HL-60 (cell line): Measurements from ENCODE around the gene LGALS4.

ENCODE experiments used
- GABPA ChIP-seq: IDR thresholded peaks from 2 replicates; pipeline ENCODE4 v1.6.1; 2012; ENCODE audit warnings: low read depth
- POLR2AphosphoS5 ChIP-seq: IDR thresholded peaks from 2 replicates; pipeline ENCODE4 v1.6.1; 2012; ENCODE audit warnings: low read depth
- SPI1 ChIP-seq: IDR thresholded peaks from 2 replicates; pipeline ENCODE4 v1.6.1; 2012; ENCODE audit warnings: low read depth, mild to moderate bottlenecking, borderline replicate concordance
- TF ChIP-seq, protein P1 (sequence below): IDR thresholded peaks from one replicate; pipeline ENCODE4 v1.5.1; 2011; ENCODE audit warnings: low read length, control low read depth, inconsistent platforms; ENCODE audit not compliant: insufficient read depth
- TF ChIP-seq, protein P2 (sequence below): IDR thresholded peaks from 2 replicates; pipeline ENCODE4 v1.6.1; 2012; ENCODE audit warnings: low read depth; ENCODE audit not compliant: insufficient replicate concordance

DNA sequence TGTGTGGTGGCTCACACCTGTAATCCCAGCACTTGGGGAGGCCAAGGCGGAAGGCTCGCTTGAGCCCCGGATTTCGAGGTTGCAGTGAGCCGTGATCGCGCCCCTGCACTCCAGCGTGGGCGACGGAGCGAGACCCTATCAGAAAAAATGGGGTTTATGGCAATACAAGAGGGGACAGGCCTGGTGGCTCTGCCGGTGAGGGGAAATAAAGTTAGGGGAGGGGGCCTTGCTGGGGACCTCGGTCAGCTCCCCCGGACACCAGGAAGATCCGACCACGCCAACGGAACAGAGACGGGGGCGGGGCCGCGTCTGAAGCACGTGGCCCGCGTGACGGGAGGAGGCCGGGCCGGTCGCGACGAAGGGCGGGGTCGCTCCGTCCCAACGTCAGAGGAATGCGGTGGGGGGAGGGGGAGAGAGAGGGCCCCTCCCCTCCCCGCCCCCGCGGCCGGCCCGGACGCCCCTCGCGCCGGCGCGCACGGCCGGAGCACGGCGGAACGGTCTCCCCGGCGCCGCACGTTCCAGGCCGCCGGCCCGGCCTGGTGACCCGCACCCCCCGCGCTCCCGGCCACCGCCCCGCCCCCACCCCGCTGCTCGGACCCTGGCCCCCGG lies 39.0 kb upstream of the LGALS4 start:
- TF ChIP-seq, protein P1, sequence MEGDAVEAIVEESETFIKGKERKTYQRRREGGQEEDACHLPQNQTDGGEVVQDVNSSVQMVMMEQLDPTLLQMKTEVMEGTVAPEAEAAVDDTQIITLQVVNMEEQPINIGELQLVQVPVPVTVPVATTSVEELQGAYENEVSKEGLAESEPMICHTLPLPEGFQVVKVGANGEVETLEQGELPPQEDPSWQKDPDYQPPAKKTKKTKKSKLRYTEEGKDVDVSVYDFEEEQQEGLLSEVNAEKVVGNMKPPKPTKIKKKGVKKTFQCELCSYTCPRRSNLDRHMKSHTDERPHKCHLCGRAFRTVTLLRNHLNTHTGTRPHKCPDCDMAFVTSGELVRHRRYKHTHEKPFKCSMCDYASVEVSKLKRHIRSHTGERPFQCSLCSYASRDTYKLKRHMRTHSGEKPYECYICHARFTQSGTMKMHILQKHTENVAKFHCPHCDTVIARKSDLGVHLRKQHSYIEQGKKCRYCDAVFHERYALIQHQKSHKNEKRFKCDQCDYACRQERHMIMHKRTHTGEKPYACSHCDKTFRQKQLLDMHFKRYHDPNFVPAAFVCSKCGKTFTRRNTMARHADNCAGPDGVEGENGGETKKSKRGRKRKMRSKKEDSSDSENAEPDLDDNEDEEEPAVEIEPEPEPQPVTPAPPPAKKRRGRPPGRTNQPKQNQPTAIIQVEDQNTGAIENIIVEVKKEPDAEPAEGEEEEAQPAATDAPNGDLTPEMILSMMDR: no peak
- TF ChIP-seq, protein P2, sequence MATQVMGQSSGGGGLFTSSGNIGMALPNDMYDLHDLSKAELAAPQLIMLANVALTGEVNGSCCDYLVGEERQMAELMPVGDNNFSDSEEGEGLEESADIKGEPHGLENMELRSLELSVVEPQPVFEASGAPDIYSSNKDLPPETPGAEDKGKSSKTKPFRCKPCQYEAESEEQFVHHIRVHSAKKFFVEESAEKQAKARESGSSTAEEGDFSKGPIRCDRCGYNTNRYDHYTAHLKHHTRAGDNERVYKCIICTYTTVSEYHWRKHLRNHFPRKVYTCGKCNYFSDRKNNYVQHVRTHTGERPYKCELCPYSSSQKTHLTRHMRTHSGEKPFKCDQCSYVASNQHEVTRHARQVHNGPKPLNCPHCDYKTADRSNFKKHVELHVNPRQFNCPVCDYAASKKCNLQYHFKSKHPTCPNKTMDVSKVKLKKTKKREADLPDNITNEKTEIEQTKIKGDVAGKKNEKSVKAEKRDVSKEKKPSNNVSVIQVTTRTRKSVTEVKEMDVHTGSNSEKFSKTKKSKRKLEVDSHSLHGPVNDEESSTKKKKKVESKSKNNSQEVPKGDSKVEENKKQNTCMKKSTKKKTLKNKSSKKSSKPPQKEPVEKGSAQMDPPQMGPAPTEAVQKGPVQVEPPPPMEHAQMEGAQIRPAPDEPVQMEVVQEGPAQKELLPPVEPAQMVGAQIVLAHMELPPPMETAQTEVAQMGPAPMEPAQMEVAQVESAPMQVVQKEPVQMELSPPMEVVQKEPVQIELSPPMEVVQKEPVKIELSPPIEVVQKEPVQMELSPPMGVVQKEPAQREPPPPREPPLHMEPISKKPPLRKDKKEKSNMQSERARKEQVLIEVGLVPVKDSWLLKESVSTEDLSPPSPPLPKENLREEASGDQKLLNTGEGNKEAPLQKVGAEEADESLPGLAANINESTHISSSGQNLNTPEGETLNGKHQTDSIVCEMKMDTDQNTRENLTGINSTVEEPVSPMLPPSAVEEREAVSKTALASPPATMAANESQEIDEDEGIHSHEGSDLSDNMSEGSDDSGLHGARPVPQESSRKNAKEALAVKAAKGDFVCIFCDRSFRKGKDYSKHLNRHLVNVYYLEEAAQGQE: peak; percentile 64
- peak; percentile 80 for TF ChIP-seq POLR2AphosphoS5
- TF ChIP-seq GABPA: no peak
- TF ChIP-seq SPI1: no peak
